SU-DHL-6 (cell line): ENCODE data around the gene PLCB1.

ENCODE experiments used
- CTCF ChIP-seq: fragments of 200-600 bp; sonication (generic); IDR thresholded peaks from one replicate; pipeline ENCODE4 v1.5.1; 2017; ENCODE audit warnings: antibody characterized with exemption, mild to moderate bottlenecking, low read length, moderate library complexity; ENCODE audit not compliant: insufficient read depth, poor library complexity, severe bottlenecking
- EZH2phosphoT487 ChIP-seq: fragments of 200-600 bp; sonication (generic), shearing (Covaris generic); conservative IDR thresholded peaks from 2 replicates; pipeline ENCODE4 v1.6.1; 2018; ENCODE audit warnings: mild to moderate bottlenecking, antibody characterized with exemption, low read length, moderate library complexity, mixed read lengths

- TF ChIP-seq CTCF: no peak
- TF ChIP-seq EZH2phosphoT487: no peak
Observed at GRCh38 chr20:8862092-8862491, 730.0 kb downstream of the PLCB1 start.
